PC-3 (cell line): Measurements from ENCODE around the gene NKIRAS1.
"Not testable (repeated sequence)": the region's sequence is repeated elsewhere in the genome, so short reads cannot be mapped to it uniquely, and the experiment has no call there.

ENCODE experiments used
- CTCF ChIP-seq: fragments of 300-600 bp; sonication (generic); conservative IDR thresholded peaks from 2 replicates; pipeline ENCODE4 v1.5.1; 2017; ENCODE audit warnings: antibody characterized with exemption, low read depth, mild to moderate bottlenecking, low read length
- EZH2 ChIP-seq: fragments of 300-600 bp; sonication (generic); IDR thresholded peaks from one replicate; pipeline ENCODE4 v1.6.1; 2017; ENCODE audit warnings: antibody characterized with exemption, mild to moderate bottlenecking, low read length; ENCODE audit not compliant: unreplicated experiment

- TF ChIP-seq CTCF, EZH2: not testable (repeated sequence)
These were observed 1.0 kb upstream of the NKIRAS1 start for GRCh38 chr3:23917679-23918303.
